HG02981 (cell line): ENCODE data around the gene GYG1.
"Not testable (repeated sequence)": the region's sequence is repeated elsewhere in the genome, so short reads cannot be mapped to it uniquely, and the experiment has no call there.

ENCODE experiments used
- ATAC-seq: cut with Tn5 transposase; IDR thresholded peaks from one replicate; pipeline ENCODE4 v1.9.1; 2021; ENCODE audit warnings: mild to moderate bottlenecking, moderate library complexity; ENCODE audit not compliant: unreplicated experiment

GYG1 gene

GRCh38 chr3:148981273-148981672 is 10.1 kb upstream of the GYG1 start:
- ATAC-seq, result no peak

DNA sequence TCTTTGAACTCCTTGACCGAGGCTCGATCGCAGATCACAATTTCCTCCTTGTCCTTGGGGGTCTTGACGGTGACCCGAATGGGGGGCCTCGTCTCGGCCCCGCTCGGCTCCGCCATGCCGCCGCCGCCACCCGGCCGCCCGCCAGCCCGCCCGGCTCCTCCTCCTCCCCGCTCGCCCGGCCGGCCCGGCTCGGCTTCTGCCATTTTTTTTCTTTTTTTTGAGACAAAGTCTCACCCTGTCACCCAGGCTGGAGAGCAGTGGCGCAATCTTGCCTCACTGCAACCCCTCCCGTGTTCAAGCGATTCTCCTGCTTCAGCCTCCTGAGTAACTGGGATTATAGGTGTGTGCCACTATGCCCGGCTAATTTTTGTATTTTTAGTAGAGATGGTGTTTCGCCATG is 3.8 kb upstream of the GYG1 start:
- not testable (repeated sequence) for ATAC-seq

DNA sequence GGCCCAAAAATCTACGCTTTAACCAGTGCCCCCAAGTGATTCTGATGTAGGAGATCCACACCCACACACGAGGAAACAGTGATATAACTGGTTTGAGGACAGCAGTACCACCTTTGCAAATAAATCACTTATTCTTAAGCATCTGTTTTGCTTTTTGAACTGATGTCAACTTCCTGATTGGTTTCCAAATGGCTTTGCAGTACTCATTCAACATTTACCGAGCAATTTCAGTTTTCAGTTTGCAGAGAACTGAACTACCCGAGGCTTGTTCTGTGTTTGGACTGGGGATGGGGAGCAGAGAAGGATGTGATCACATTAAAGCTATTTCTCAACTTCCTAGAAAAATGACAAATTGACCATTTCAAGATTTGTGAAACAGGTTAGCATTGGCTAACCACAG is 1.1 kb upstream of the GYG1 start:
- ATAC-seq, result peak; percentile 38

- ATAC-seq, result peak; percentile 23
Observed at GRCh38 chr3:148992027-148992634, 791 bp downstream of the GYG1 start.

DNA sequence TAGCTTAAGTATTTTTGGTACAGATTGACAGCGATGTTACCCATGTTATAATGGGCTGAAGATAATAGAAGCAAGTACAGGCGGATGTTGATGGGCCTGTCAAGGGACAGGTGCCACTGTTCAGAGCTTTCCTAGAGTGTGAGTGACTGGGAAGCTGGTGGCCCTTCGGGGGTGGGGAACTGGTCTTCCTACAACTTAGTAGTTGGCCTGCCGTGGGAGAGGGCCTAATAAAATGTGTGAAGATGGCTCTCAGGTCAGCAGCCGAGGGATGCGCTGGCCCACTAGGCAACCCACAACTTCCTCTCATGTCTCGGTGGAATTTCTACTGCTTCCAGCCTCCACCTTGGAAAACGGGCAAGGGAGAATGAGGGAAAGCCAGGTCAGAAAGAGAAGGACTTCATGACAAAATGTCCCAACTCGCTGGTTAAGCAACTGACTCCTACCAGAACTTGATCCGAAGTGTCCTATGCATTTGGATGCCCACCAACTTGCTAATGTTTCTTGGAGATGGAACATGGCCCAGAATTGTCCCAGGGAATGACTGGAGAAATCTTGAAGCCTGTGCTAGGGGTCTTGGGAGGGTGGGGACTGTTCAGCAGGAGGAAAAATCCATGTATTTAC is 1.4 kb downstream of the GYG1 start:
- ATAC-seq, result no peak

DNA sequence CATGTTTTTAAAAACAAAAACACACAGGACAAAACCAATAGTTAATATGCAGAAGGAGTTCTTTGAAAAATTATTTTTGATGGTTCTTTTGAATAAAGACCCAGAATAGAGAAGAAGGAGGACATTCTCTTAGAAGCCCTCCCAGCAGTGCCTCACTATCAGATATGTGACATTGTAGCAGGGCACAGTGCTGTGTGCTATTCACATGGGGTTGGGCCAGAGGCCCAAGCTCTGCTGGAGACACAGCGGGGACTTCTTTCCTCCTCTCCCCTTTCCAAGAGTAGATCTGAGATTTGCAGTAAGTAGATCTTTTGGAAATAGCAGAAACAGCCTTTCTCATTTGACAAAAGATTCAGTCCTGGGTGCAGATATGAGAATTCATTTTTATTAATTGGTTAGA is 6.3 kb downstream of the GYG1 start:
- ATAC-seq, result no peak

DNA sequence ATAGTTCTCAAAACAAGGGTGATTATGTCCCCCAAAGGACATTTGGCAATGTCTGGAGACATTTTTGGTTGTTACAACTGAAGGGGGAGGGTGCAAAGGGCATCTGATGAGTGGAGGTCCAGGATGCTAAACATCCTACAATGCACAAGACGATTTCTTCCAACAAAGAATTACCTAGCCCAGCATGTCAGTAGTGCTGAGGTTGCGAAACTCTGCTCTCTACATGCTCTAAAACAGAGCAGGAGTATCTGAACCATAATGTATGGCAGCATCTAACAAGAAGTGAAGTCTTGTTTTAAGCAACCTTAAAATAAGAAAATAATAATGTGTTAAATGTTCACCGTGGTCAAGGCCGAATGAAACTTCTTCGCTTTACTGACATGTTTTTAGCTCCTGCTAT is 7.0 kb downstream of the GYG1 start:
- ATAC-seq, result no peak

GRCh38 chr3:148998715-148999423 is 7.5 kb downstream of the GYG1 start:
- ATAC-seq, result peak; percentile 49

DNA sequence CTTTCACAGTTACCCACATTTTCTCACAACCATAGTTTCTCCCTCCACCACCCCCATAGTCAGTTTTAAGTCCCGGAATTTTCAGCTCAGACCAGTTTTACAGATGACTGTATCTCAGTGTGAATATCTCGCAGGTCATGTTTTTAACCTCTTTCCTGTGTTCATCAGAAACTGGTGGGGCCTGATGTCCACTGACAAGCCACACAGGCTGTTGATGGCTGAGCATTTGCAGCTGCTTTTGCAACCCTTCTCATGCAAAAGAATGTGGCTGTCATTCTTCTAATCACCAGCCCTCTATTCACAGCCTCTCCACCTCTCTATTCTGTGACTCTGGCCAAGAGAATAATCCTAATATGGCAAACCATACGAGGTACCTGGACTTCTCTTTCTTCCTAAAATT is 8.5 kb downstream of the GYG1 start:
- no peak for ATAC-seq

GRCh38 chr3:149000206-149000745 is 8.9 kb downstream of the GYG1 start:
- no peak for ATAC-seq

DNA sequence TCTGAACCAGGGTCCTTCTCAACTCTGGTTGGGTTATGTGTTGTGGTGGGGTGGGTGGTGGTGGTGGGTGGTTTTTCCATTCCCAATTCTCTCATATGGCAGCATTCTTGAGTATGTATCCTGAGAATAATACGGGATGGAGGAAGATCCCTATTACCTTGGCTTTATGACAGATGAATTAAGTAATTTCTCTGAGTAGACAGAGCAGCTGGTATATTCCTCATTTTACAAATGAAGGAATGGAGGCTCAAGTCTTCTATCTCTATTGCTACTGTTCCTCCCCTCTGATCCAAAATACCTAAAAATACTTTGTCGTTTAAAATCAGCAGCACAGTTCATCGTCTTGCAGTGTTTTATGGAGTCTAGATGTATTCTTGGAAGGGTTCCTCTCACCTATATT is 10.4 kb downstream of the GYG1 start:
- no peak for ATAC-seq

DNA sequence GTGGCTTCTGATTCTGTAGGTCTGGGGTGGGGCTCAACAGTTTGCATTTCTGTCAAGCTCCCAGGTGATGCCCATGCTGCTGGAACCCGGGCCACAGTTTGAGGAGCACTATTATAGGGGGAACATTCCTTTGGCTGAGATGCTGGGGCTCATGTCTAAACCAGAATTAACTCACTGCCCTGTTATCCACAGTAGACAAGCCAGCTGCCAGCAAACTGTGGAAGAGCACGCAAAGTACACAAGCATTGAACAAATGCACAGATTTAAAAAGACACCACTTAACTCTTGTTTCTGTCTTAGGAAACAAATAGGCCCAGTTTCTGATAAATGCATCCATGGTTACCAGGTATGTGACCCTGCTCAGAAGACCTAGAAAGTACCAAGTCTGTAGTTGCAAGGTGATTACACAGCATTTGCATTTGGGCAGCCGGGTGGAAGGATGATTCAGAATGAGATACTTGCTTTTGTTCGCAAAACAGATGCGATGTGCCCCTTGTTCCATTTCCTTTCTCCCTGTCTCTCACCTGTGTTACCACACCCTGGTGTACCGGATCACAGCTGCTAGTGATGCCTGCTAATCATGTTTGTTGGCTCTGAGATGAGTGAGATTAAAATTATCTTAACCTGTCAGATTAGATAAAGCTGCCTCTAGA is 12.4 kb downstream of the GYG1 start:
- ATAC-seq, result peak; percentile 78

DNA sequence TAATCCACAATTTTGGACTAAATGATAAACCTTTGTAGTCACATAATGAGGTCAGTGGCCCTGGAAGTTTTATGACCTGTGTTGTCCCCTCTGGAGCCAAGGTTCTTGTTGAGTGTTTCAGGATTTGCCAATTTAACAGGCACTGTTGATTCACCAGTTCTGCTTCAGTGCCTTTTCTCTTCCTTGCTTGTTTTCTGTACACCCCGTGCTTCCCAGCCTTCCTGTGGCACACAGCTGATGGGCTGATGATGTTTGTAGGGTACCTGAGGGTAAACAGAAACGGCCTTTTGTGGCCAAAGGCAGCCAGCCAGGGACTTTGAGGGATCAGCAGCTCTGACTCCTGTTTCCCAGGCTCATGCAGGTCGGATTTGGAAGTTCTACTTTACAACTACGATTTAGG is 13.3 kb downstream of the GYG1 start:
- ATAC-seq, result no peak

DNA sequence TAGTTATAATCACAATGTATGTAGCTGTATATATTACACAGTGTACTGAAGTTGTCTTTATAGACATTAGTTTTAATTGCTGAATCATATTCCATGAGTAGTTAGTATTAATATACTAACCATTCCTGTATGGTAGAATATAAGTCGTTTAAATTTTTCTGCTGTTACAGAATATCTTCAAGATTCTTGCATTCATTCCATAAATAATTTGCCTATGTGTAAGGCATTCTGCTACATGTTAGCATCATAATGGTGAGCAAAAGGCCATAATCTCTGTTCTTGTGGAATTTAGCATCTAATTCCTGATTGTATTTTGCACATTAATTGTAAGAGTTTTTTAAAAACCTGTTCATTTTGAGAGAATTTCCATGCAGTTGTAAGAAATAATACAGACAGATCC is 14.1 kb downstream of the GYG1 start:
- ATAC-seq, result no peak

DNA sequence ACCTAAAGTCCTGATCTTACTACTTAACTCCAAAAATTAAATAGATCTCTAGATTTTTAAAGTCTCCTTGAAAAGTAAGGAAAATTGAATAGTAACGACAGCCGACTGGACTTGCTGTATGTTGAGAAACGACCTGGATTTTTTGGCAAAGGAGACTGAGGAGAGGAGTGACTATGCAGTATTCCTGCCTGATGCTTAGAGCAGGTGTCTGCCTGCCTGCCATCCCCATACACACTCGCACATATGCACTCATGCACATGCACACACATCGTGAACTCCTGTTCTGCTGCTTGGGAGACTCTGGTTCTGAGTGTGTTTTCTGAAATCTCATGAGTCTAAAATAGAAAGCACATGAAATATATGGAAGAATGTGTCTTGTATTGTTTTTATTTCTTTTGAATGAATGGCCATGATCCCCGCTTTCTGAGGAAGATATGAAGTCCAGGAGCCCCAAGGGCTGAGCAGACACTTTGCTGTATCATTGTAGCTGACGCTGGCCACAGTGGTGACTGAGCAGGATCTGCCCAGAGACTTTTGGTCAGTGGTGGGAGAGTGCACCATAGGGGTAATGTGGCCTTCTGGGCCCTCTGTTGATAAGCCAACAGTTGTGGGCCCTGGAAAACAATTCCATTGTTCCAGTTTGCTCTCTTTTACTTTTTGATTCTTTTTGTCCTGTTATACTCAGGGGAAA is 16.4 kb downstream of the GYG1 start:
- no peak for ATAC-seq

- ATAC-seq, result peak; percentile 97
Observed at GRCh38 chr3:149009732-149010131, 18.4 kb downstream of the GYG1 start.

DNA sequence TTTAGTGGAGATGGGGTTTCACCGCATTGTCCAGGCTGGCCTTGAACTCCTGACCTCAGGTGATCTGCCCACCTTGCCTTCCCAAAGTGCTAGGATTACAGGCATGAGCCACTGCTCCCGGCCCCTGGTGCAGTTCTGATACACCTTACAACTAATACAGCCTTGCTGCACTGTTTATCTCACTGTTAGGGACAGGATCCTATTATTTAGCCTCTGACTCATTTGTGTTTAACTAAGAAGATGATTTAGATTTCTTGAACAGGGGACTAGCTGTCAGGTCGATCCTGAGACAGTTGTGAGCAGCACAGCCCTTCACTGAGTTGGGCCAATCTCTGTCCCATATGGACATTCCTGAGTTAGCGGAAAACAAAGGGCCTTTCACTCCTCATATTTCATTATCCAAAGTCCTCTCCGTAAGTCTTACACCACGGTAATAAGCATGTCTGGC is 19.2 kb downstream of the GYG1 start:
- ATAC-seq, result no peak

DNA sequence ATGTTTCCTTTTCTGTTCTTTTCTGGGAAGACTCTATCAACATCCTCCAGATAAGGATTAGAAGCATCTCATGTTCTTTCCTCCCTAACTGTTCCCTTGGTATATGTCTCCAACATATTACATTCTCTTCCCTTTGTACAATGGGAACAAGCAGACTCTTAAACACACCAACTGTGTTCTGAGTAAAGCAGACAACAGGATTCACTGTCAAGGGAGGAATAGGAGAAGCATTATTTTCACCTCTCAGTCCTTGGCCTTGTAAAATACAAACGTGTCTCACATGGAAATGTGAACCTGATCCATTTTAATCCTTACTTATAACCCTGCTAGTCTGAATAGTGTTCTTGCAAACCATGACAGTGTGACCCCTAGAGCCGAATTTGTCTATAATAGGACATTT is 19.6 kb downstream of the GYG1 start:
- no peak for ATAC-seq

- no peak for ATAC-seq
Observed at GRCh38 chr3:149011676-149012075, 20.3 kb downstream of the GYG1 start.

- ATAC-seq, result no peak
Observed at GRCh38 chr3:149013726-149014125, 22.4 kb downstream of the GYG1 start.

GRCh38 chr3:149015393-149015792 is 24.1 kb downstream of the GYG1 start:
- ATAC-seq, result no peak
